Psoas muscle (tissue), 8 donors: ENCODE measurements around the gene CHSY1. TPM values are rescaled to one million over a fixed set of nuclear protein-coding genes. Genes with fewer than 3 reads are reported as not detected.

Source experiments
- ATAC-seq, 4 donors: fragments of 200-7000 bp; cut with Tn5 transposase; one replicate each; pipeline ENCODE4 v1.9.1; 2020; ENCODE audit warnings: moderate library complexity in 3 of 4, mild to moderate bottlenecking in 2 of 4
- DNase-seq, 2 donors: peaks; one replicate each; pipeline ENCODE4 v3.0.0-alpha.2; 2020
- H3K27ac ChIP-seq: fragments of 200-600 bp; one replicate; pipeline ENCODE4 v1.8.0; 2022
- H3K27me3 ChIP-seq, 3 donors: fragments of 200-600 bp in 1 of 3; one replicate each; pipeline versions ENCODE4 v1.6.1 to v1.8.0; 2013 to 2022; ENCODE audit warnings: low read length in 2 of 3, mild to moderate bottlenecking in 2 of 3, moderate library complexity in 1 of 3; ENCODE audit not compliant: insufficient read depth in 3 of 3
- H3K36me3 ChIP-seq, 2 donors: fragments of 200-600 bp in 1 of 2; one replicate each; pipeline versions ENCODE4 v1.6.1 to v1.8.0; 2013 to 2022; ENCODE audit warnings: low read depth in 1 of 2, mild to moderate bottlenecking in 1 of 2, moderate library complexity in 1 of 2; ENCODE audit not compliant: insufficient read depth in 1 of 2
- H3K4me1 ChIP-seq: fragments of 200-600 bp; one replicate; pipeline ENCODE4 v1.8.0; 2022
- H3K4me3 ChIP-seq: fragments of 200-600 bp; one replicate; pipeline ENCODE4 v1.8.0; 2022; ENCODE audit warnings: mild to moderate bottlenecking
- H3K9me3 ChIP-seq: fragments of 200-600 bp; one replicate; pipeline ENCODE4 v1.8.0; 2022
- WGBS, 3 donors: extraction: QIAGEN DNeasy Blood & Tissue Kit; methylation state at CpG; one replicate each; pipeline versions ENCODE4 v1.1.6 to v1.1.7; 2013; 5-methylcytosine and 5-hydroxymethylcytosine counted together
- intact Hi-C, 2 donors: fragments of 100-400 bp; cut with DNase I; formaldehyde crosslinking; loops; one replicate each; pipeline versions ENCODE4 v1.11.0 to v1.14.2; 2022
- polyA plus RNA-seq, 3 donors: library from polyadenylated mRNA; stranded (reverse); fragments of 200-250 nt; gene quantifications; one replicate each; pipeline ENCODE4 v1.2.3, GENCODE V29; 2013
- total RNA-seq, 4 donors: library from RNA; stranded (reverse); fragmentation: NEBNext Ultra II Directional in 2 of 4; extraction: Animal tissue kit (Norgen Biotek cat#: 25700) in 2 of 4; gene quantifications; one replicate each; pipeline versions ENCODE4 v1.2.1 to v1.2.4, GENCODE V29; 2021 to 2023
- TF ChIP-seq, protein P1 (sequence below): fragments of 200-600 bp; IDR thresholded peaks from one replicate; pipeline ENCODE4 v1.8.0; 2022; ENCODE audit warnings: antibody characterized with exemption
- donor health status: healthy with polysubstance abuse.
- donor health status: DM: no; HTN: no; CAD: no; lungs with moderate emphysema.
- donor health status: Bipolar disorder and iron deficiency.
- donor health status: healthy.
- donor health status: DM: yes; HTN: yes; CAD: no.
- donor health status: DM: no; HTN: no; CAD: no.
- donor health status: DM: no; HTN: no; CAD: no.
- donor health status: DM: yes; HTN: yes; CAD: no.

Gene CHSY1
- total and polyA plus RNA-seq, 7 donors = 2.9 to 11.4 (median 6.7) TPM

DNA sequence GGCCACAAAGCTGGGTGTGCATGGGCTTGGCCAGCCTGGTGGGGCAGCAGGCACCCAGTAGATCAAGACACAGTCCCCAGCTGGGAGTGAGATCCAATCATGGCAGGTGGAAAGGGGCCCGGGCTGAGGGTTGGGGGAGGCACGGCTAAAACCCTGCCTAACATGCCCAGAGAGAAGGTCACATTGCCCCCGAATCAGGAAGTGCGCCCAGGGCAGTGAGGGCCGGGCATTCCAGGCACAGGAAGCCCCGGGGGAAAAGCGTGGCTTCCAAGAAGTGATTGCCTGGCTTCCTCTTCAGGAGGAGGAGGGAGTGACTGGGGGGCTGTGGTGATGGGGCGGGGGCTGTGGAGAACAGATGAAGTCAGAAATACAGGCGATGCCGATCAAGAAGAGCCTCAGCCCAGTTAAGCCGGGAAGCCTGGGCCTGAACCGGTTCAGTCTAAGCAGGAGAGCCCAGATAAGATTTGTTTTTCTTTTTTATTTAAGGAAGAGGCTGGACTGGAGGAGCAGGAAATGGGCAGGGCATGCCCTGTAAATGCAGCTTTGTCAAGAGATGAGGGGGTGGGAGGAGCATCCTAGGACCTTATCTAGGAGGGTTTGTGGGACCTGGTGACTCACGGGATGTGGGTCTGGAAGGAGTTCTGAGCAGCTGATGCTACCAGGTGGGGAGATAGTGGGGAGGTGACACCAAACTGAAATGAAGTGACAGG, 83.9 kb downstream of the CHSY1 start:
- TF ChIP-seq, protein P1, sequence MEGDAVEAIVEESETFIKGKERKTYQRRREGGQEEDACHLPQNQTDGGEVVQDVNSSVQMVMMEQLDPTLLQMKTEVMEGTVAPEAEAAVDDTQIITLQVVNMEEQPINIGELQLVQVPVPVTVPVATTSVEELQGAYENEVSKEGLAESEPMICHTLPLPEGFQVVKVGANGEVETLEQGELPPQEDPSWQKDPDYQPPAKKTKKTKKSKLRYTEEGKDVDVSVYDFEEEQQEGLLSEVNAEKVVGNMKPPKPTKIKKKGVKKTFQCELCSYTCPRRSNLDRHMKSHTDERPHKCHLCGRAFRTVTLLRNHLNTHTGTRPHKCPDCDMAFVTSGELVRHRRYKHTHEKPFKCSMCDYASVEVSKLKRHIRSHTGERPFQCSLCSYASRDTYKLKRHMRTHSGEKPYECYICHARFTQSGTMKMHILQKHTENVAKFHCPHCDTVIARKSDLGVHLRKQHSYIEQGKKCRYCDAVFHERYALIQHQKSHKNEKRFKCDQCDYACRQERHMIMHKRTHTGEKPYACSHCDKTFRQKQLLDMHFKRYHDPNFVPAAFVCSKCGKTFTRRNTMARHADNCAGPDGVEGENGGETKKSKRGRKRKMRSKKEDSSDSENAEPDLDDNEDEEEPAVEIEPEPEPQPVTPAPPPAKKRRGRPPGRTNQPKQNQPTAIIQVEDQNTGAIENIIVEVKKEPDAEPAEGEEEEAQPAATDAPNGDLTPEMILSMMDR = no peak
- ATAC-seq = peak; percentile 15 to 49 (median 34)
- H3K27ac ChIP-seq = peak overlapping the region; percentile 71
- H3K4me3 ChIP-seq = peak overlapping the region; percentile 25
- peaks cover 17% of the 10 kb centered on the region for H3K9me3 ChIP-seq
- no peaks in the 10 kb centered on the region for H3K36me3 ChIP-seq
- WGBS, 3 donors = 25 to 45% (median 38%) methylated on average over 13 of the region's 13 CpGs
- intact Hi-C loops = no loop called here
- H3K4me1 ChIP-seq = peaks cover 31% of the 10 kb centered on the region
- DNase-seq = peak; percentile 67 to 83
- H3K27me3 ChIP-seq = no peaks in the 10 kb centered on the region

DNA sequence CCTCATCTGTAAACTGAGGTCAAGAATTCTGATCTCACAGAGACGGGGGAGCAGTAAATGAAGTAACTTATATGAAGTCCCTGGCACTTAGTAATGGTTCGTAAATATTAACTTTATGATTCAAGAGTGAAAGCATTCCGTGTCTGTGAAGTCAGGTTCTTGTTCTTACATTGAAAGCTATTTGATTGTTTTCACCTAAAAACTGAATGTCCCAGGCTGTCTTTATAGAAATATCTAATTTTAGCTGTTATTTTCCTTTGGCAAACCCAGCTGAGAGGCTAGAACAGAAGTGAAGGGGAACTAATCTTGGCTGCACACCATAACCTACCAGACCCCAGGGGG, 84.5 kb downstream of the CHSY1 start:
- Histone ChIP-seq H3K36me3 (no peaks in the 10 kb centered on the region), H3K9me3 (peaks cover 17% of the 10 kb centered on the region), H3K4me1 (peaks cover 37% of the 10 kb centered on the region), H3K4me3 (no peak overlapping the region), H3K27ac (peak overlapping the region; percentile 71), H3K27me3 (no peaks in the 10 kb centered on the region)
- 55 to 64% (median 55%) methylated on average over 3 of the region's 3 CpGs for WGBS, 3 donors
- DNase-seq (no peak), ATAC-seq (no peak)
- TF ChIP-seq, protein P1 = no peak
- intact Hi-C loops = no loop called here

DNA sequence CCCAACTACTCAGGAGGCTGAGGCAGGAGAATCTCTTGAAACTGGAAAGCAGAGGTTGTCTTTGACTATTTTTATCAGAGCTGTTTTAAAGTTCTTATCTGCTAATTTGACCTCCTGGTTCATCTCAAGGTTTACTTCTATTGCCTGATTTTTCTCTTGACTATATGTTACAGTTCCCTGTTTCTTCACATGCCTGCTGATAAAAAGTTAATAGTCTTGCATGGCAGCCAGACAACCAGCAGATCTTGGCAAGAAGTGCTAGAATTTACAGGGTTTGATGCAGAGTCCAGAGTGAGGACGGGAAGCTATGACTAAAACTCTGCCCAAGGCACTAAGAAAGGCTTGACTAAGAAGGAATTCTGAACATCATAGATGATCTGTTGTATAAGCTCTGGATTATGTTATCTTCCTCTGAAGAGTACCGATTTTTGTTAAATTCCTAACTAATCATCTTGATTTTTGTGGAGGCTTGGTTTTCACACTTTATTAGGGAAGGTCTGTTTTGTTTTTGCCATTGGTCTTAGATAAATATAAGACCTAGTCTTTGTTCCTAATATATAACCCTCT, 85.9 kb downstream of the CHSY1 start:
- TF ChIP-seq, protein P1 = no peak
- peaks cover 37% of the 10 kb centered on the region for H3K4me1 ChIP-seq

DNA sequence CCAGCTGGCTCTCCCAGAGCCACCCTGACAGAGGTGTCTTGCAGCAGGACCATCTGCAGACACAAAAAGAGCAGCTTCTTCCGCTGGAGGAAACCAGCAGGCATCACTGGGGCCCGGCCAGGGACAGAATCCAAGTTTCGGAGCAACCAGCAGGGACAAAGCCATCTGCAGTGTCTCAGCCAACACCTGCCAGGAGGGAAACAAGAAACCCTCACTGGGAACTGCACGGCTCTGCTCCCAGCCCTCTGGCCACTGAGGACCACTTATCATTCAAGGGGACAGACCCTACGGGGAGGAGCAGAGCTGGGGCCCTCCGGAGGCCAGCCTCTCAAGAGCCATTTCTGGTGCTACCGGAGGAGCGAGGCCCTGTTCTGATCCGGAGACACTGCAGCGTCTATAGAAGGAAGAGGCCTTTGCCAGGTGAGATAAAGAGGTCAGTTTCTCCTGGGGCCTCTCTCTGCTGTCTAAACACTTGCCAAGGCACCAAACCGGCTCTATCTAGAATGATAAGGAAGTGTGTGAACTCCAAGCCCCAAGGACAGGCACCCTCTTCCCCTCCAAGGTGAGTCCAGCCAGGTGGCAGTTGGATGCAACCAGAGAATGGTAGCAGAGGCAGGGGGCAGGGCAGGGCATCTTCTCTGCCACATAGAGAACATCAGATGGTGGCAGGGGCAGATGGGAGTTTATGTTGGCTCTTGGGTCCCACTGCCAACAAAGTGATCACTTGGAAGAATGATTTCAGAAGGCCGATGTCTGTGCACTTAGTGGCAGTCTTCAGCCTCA, 89.0 kb downstream of the CHSY1 start:
- Histone ChIP-seq H3K27ac (peak overlapping the region; percentile 5), H3K4me1 (peaks cover 11% of the 10 kb centered on the region), H3K27me3 (no peaks in the 10 kb centered on the region), H3K9me3 (peaks cover 17% of the 10 kb centered on the region), H3K4me3 (no peak overlapping the region), H3K36me3 (no peaks in the 10 kb centered on the region)
- peak; percentile 58 to 76 for DNase-seq
- TF ChIP-seq, protein P1 = no peak
- WGBS, 3 donors = 23 to 29% (median 27%) methylated on average over 12 of the region's 12 CpGs
- intact Hi-C loops = loop anchor here in 1 of 2 donors (5.0 kb wide), 1 partner anchor 41 kb away; no protein-coding TSS in a partner anchor
- peak; percentile 79 to 93 (median 91) for ATAC-seq

More for the DNA sequence above, 85.9 kb downstream of the CHSY1 start:
- no peak overlapping the region for H3K4me3 ChIP-seq
- WGBS, 3 donors = 65 to 94% (median 93%) methylated on average over 2 of the region's 2 CpGs
- no peak overlapping the region for H3K27ac ChIP-seq
- DNase-seq (no peak), ATAC-seq (no peak)
- H3K36me3 ChIP-seq = no peaks in the 10 kb centered on the region
- no peaks in the 10 kb centered on the region for H3K27me3 ChIP-seq
- intact Hi-C loops = no loop called here
- peaks cover 17% of the 10 kb centered on the region for H3K9me3 ChIP-seq
